GM12878 (cell line): ENCODE results near the gene ZC3H12D. TPM values are rescaled to one million over a fixed set of nuclear protein-coding genes. Genes with fewer than 3 reads are reported as not detected.

Source experiments
- ATAC-seq: fragments of 200-7000 bp; cut with Tn5 transposase; 3 replicates; pipeline ENCODE4 v1.9.1; 2020; ENCODE audit warnings: mild to moderate bottlenecking, moderate library complexity
- BruUV-seq: library from RNA; stranded (reverse); fragments of 400-500 nt; replicated peaks from 2 replicates; lab custom pipeline; 2021; lab: Mats Ljungman, UMichigan
- CTCF ChIA-PET: fragments of 300-600 bp; sonication (Branson Sonifier 250); formaldehyde crosslinking; extraction: SDS; loops from one replicate; lab custom pipeline; 2021; ENCODE audit warnings: inconsistent platforms; lab: Yijun Ruan, JAX
- POLR2A ChIA-PET: fragments of 350-600 bp; formaldehyde crosslinking; extraction: SDS; loops from one replicate; lab custom pipeline; 2021; ENCODE audit warnings: inconsistent platforms; lab: Charles Lee
- RAD21 ChIA-PET: fragments of 300-600 bp; sonication (Branson Sonifier 250); formaldehyde crosslinking; loops from one replicate; lab custom pipeline; 2023; ENCODE audit warnings: antibody characterized with exemption; ENCODE audit not compliant: unreplicated experiment; lab: Charles Lee
- SMC1A ChIA-PET: fragments of 300-600 bp; sonication (Branson Sonifier 250); formaldehyde crosslinking; loops from one replicate; lab custom pipeline; 2023; ENCODE audit not compliant: unreplicated experiment, uncharacterized antibody; lab: Charles Lee
- DNase-seq: peaks from one replicate; pipeline ENCODE4 v3.0.0-alpha.2; 2011; ENCODE audit warnings: low read depth, low spot score
- FAIRE-seq: peaks from 3 replicates; lab custom pipeline; 2011; peaks lifted over from hg19 to GRCh38; lab: Jason Lieb, UNC
- H2AFZ ChIP-seq: 2 replicates; pipeline ENCODE4 v1.6.0; 2011; ENCODE audit warnings: low read depth, low read length, control low read depth; ENCODE audit not compliant: control insufficient read depth
- H3K27ac ChIP-seq: 2 replicates; pipeline ENCODE4 v1.5.1; 2011; ENCODE audit warnings: control low read depth; ENCODE audit not compliant: control insufficient read depth, insufficient read depth
- H3K27me3 ChIP-seq, 2 experiments: replicated peaks in 1 of 2; 2 replicates each; pipeline versions ENCODE4 v1.6.0 to v1.6.1; 2011; ENCODE audit warnings: low read length in 1 of 2; ENCODE audit not compliant: control insufficient read depth in 2 of 2, insufficient read depth in 2 of 2
- H3K36me3 ChIP-seq, 2 experiments: 2 replicates each; pipeline ENCODE4 v1.5.1; 2011; ENCODE audit warnings: low read length in 1 of 2; ENCODE audit not compliant: control insufficient read depth in 2 of 2, insufficient read depth in 2 of 2
- H3K4me1 ChIP-seq: 2 replicates; pipeline ENCODE4 v1.6.1; 2011; ENCODE audit warnings: mild to moderate bottlenecking, low read length, moderate library complexity, mixed read lengths; ENCODE audit not compliant: control insufficient read depth, insufficient read depth
- H3K4me2 ChIP-seq: 2 replicates; pipeline ENCODE4 v1.6.0; 2011; ENCODE audit warnings: control low read depth; ENCODE audit not compliant: control insufficient read depth, insufficient read depth
- H3K4me3 ChIP-seq: fragments of 200-600 bp; sonication (generic); 2 replicates; pipeline ENCODE4 v1.5.1; 2016
- H3K79me2 ChIP-seq: 2 replicates; pipeline ENCODE4 v1.6.0; 2011; ENCODE audit warnings: low read length; ENCODE audit not compliant: control insufficient read depth, insufficient read depth
- H3K9ac ChIP-seq: 2 replicates; pipeline ENCODE4 v1.8.0; 2011; ENCODE audit warnings: low read length, control low read depth, mixed read lengths; ENCODE audit not compliant: control insufficient read depth, insufficient read depth
- H3K9me3 ChIP-seq: replicated peaks from 3 replicates; pipeline ENCODE4 v1.5.1; 2011; ENCODE audit warnings: mild to moderate bottlenecking, low read length; ENCODE audit not compliant: control insufficient read depth, insufficient read depth
- H4K20me1 ChIP-seq: 2 replicates; pipeline ENCODE4 v1.6.0; 2011; ENCODE audit not compliant: control insufficient read depth, insufficient read depth
- CHD2 ChIP-seq: IDR thresholded peaks from 2 replicates; pipeline ENCODE4 v1.6.1; 2011; ENCODE audit warnings: low read depth, low read length, improper control_type of control experiment, borderline replicate concordance
- CUX1 ChIP-seq: IDR thresholded peaks from 2 replicates; pipeline ENCODE4 v1.6.1; 2012; ENCODE audit warnings: improper control_type of control experiment, low read depth, low read length; ENCODE audit not compliant: insufficient replicate concordance
- E4F1 ChIP-seq: fragments of 450-650 bp; IDR thresholded peaks from 2 replicates; pipeline ENCODE4 v1.6.1; 2018; ENCODE audit warnings: borderline replicate concordance, mild to moderate bottlenecking; ENCODE audit not compliant: partially characterized antibody
- EGR1 ChIP-seq, 2 experiments: IDR thresholded peaks; 1 replicate in 1 of 2; 2 replicates in 1 of 2; pipeline ENCODE4 v1.6.1; 2011 to 2012; ENCODE audit warnings: low read depth in 2 of 2, low read length in 2 of 2, borderline replicate concordance in 1 of 2, mild to moderate bottlenecking in 1 of 2, moderate library complexity in 1 of 2
- IKZF2 ChIP-seq, 2 experiments: fragments of 450-650 bp; IDR thresholded peaks; 2 replicates each; pipeline ENCODE4 v1.6.1; 2017; ENCODE audit warnings: mild to moderate bottlenecking in 2 of 2, moderate library complexity in 2 of 2
- KAT2A ChIP-seq: conservative IDR thresholded peaks from 2 replicates; pipeline ENCODE4 v1.6.1; 2011; ENCODE audit warnings: low read depth, low read length; ENCODE audit not compliant: control insufficient read depth
- MEF2A ChIP-seq: IDR thresholded peaks from 2 replicates; pipeline ENCODE4 v1.6.1; 2011; ENCODE audit warnings: low read depth, mild to moderate bottlenecking, low read length, moderate library complexity; ENCODE audit not compliant: insufficient read depth
- ZNF207 ChIP-seq: fragments of 450-650 bp; IDR thresholded peaks from 2 replicates; pipeline ENCODE4 v1.6.1; 2014; ENCODE audit warnings: antibody characterized with exemption, mild to moderate bottlenecking, borderline replicate concordance
- WGBS: methylation state at CpG from one replicate; pipeline ENCODE4 v1.1.6; 2016; ENCODE audit warnings: low lambda C conversion rate; ENCODE audit not compliant: insufficient replicate concordance, insufficient coverage; ENCODE audit errors: missing lambda C conversion rate; 5-methylcytosine and 5-hydroxymethylcytosine counted together
- in situ Hi-C: fragments of 300-500 bp; cut with MboI; formaldehyde crosslinking; loops from 9 replicates; pipeline ENCODE4 v1.14.3; 2018; ENCODE audit warnings: mixed read lengths
- intact Hi-C: fragments of 100-400 bp; cut with micrococcal nuclease; formaldehyde crosslinking; loops from one replicate; pipeline ENCODE4 v1.14.2; 2022; ENCODE audit not compliant: unreplicated experiment
- polyA plus RNA-seq, 11 experiments: library from polyadenylated mRNA; depleted of rRNA in 4 of 11; unstranded in 6 of 11; stranded (reverse) in 5 of 11; fragments of >200 nt; fragmentation: Nextera tagmentation in 4 of 11; fragmentation: Illumina TruSeq in 1 of 11; extraction: Ambion mirVana in 4 of 11; extraction: Trizol in 1 of 11; gene quantifications; 1 replicate in 1 of 11; 2 replicates in 10 of 11; pipeline versions ENCODE4 v1.2.1 to v1.2.3, GENCODE V29; 2011 to 2016; ENCODE audit warnings: inconsistent platforms in 2 of 11, missing spikeins in 2 of 11, low read depth in 1 of 11
- total RNA-seq, 4 experiments: library from RNA; depleted of rRNA in 3 of 4; stranded (reverse); fragments of >200 nt in 3 of 4; fragmentation: Illumina TruSeq in 1 of 4; extraction: Trizol in 1 of 4; gene quantifications; 2 replicates each; pipeline versions ENCODE4 v1.2.1 to v1.2.3, GENCODE V29; 2013 to 2021
- TF ChIP-seq, protein P1 (sequence below): fragments of 450-650 bp; IDR thresholded peaks from 2 replicates; pipeline ENCODE4 v1.6.1; 2017; ENCODE audit warnings: antibody characterized with exemption, mild to moderate bottlenecking, moderate library complexity
- TF ChIP-seq, protein P2 (sequence below): fragments of 150-350 bp; IDR thresholded peaks from 2 replicates; pipeline ENCODE4 v1.6.1; 2014; ENCODE audit warnings: mild to moderate bottlenecking, low read depth, low read length

The ZC3H12D gene
- total and polyA plus RNA-seq, 10 of the 15 experiments (the other 5 are each of a cell fraction or from before 2014, with no cell fraction given): 1.4 to 29.7 (median 8.8) TPM

DNA sequence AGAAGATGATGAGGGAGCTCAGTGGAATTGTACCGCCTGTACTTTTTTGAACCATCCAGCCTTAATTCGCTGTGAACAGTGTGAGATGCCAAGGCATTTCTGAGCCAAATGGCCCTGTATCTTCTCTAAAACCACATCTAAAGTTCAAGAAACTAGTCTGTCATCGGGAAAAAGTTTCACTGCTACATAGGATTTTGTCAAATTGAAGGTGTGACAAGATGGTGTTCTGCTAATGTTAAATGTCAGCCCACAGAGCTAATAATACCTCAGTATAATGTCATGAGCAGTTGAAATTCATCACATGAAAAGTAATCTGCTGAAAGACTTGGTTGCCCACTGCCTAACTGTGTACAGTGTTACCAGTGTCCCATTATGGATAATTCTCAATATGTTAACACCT is 75.2 kb downstream of the ZC3H12D start:
- BruUV-seq: no TSS peak
- POLR2A ChIA-PET: interaction anchor here (1.2 kb wide), 1 partner anchor 87 kb away, joined by 3 read pairs; no protein-coding TSS in a partner anchor
- FAIRE-seq: no peak
- TF ChIP-seq EGR1 (IDR thresholded peaks at IDR 0.05; ENCODE audit: borderline replicate concordance in 1 of 2, low read depth in 2 of 2, low read length in 2 of 2) (no peak), IKZF2 (IDR thresholded peaks at IDR 0.05) (no peak), KAT2A (no peak), E4F1 (no peak), CHD2 (no peak), MEF2A (no peak), CUX1 (no peak), ZNF207 (no peak)
- TF ChIP-seq, protein P1, sequence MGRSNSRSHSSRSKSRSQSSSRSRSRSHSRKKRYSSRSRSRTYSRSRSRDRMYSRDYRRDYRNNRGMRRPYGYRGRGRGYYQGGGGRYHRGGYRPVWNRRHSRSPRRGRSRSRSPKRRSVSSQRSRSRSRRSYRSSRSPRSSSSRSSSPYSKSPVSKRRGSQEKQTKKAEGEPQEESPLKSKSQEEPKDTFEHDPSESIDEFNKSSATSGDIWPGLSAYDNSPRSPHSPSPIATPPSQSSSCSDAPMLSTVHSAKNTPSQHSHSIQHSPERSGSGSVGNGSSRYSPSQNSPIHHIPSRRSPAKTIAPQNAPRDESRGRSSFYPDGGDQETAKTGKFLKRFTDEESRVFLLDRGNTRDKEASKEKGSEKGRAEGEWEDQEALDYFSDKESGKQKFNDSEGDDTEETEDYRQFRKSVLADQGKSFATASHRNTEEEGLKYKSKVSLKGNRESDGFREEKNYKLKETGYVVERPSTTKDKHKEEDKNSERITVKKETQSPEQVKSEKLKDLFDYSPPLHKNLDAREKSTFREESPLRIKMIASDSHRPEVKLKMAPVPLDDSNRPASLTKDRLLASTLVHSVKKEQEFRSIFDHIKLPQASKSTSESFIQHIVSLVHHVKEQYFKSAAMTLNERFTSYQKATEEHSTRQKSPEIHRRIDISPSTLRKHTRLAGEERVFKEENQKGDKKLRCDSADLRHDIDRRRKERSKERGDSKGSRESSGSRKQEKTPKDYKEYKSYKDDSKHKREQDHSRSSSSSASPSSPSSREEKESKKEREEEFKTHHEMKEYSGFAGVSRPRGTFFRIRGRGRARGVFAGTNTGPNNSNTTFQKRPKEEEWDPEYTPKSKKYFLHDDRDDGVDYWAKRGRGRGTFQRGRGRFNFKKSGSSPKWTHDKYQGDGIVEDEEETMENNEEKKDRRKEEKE: no peak
- TF ChIP-seq, protein P2, sequence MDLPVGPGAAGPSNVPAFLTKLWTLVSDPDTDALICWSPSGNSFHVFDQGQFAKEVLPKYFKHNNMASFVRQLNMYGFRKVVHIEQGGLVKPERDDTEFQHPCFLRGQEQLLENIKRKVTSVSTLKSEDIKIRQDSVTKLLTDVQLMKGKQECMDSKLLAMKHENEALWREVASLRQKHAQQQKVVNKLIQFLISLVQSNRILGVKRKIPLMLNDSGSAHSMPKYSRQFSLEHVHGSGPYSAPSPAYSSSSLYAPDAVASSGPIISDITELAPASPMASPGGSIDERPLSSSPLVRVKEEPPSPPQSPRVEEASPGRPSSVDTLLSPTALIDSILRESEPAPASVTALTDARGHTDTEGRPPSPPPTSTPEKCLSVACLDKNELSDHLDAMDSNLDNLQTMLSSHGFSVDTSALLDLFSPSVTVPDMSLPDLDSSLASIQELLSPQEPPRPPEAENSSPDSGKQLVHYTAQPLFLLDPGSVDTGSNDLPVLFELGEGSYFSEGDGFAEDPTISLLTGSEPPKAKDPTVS: no peak

More for the DNA sequence above, 75.2 kb downstream of the ZC3H12D start:
- no peak for DNase-seq
- ChIA-PET RAD21 (interaction anchor here (0.6 to 1.6 kb wide), 7 partner anchors 8 to 162 kb away, joined by 3 to 5 read pairs (median 4); no protein-coding TSS in a partner anchor), CTCF (interaction anchor here (0.7 to 1.6 kb wide), 7 partner anchors 10 to 362 kb away, joined by 3 to 6 read pairs (median 4); no protein-coding TSS in a partner anchor), SMC1A (interaction anchor here (0.5 to 2.1 kb wide), 8 partner anchors 11 to 381 kb away, joined by 3 to 11 read pairs (median 4); no protein-coding TSS in a partner anchor)
- no peak overlapping the region for H2AFZ ChIP-seq
- no peaks in the 10 kb centered on the region for H3K9me3 ChIP-seq
- H3K27ac ChIP-seq: no peak overlapping the region
- peaks cover 2 to 14% of the 10 kb centered on the region in 2 experiments for H3K36me3 ChIP-seq
- H3K4me2 ChIP-seq: no peak overlapping the region
- no peak overlapping the region for H3K4me3 ChIP-seq
- no peaks in the 10 kb centered on the region for H3K79me2 ChIP-seq
- no peaks in the 10 kb centered on the region for H3K4me1 ChIP-seq
- no peak overlapping the region for H3K9ac ChIP-seq
- intact Hi-C loops (no loop called here), in situ Hi-C loops (no loop called here)
- 85% methylated on average over 3 of the region's 3 CpGs for WGBS
- no peaks in the 10 kb centered on the region for H3K27me3 ChIP-seq
- H4K20me1 ChIP-seq: no peaks in the 10 kb centered on the region
- no peak for ATAC-seq
